HG02938 (cell line): ENCODE data around the gene USP9X.
"Not testable (repeated sequence)": the region's sequence is repeated elsewhere in the genome, so short reads cannot be mapped to it uniquely, and the experiment has no call there.

ENCODE experiments used
- ATAC-seq: cut with Tn5 transposase; IDR thresholded peaks from one replicate; pipeline ENCODE4 v1.9.1; 2021; ENCODE audit warnings: mild to moderate bottlenecking, moderate library complexity; ENCODE audit not compliant: unreplicated experiment

Gene USP9X

GRCh38 chrX:41273638-41274037 is 188.4 kb downstream of the USP9X start:
- ATAC-seq, result no peak

- ATAC-seq, result no peak
Observed at GRCh38 chrX:41275661-41276609, 190.7 kb downstream of the USP9X start.

GRCh38 chrX:41276661-41277506 is 191.6 kb downstream of the USP9X start:
- no peak for ATAC-seq

- ATAC-seq, result not testable (repeated sequence)
Observed at GRCh38 chrX:41282307-41282706, 197.1 kb downstream of the USP9X start.

GRCh38 chrX:41285928-41286327 is 200.7 kb downstream of the USP9X start:
- not testable (repeated sequence) for ATAC-seq
